AG10803 (cell line): ENCODE data around the gene FBRSL1.

Experiments used
- DNase-seq: peaks from one replicate; pipeline ENCODE4 v3.0.0; 2010; ENCODE audit warnings: low read depth
- H3K4me3 ChIP-seq: 2 replicates; pipeline ENCODE4 v1.5.1; 2011; ENCODE audit warnings: mild to moderate bottlenecking, low read length, control low read depth
- CTCF ChIP-seq: conservative IDR thresholded peaks from 2 replicates; pipeline ENCODE4 v1.5.1; 2011; ENCODE audit warnings: mild to moderate bottlenecking, low read length, control low read depth, inconsistent platforms

FBRSL1 gene

DNA sequence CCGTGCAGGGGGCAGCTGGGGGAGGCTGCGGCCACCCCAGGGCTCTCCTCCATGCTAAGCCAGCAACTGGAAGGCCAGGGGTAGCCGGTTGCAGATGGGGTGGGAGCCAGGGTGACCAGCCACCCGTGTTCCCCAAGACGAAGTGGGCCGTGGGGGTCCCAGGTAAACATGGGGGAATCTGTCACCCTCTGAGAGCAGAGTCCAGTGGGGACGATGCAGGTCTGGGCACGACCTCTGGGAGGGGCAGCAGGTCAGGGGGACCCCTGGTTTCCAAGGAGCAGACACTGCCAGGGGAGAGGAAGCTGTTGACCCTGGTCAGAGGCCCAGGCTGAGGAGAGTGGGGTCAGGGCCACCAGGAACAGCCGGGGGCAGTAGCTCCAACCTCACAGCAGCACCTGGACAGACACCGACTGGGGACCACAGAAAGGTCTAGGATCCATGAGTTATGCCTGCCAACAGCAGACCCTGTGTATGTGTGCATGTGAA is 35.0 kb upstream of the FBRSL1 start:
- TF ChIP-seq CTCF = no peak
- H3K4me3 ChIP-seq = no peak overlapping the region
- no peak for DNase-seq

GRCh38 chr12:132455565-132455964 is 34.4 kb upstream of the FBRSL1 start:
- H3K4me3 ChIP-seq = no peak overlapping the region
- no peak for TF ChIP-seq CTCF
- no peak for DNase-seq

DNA sequence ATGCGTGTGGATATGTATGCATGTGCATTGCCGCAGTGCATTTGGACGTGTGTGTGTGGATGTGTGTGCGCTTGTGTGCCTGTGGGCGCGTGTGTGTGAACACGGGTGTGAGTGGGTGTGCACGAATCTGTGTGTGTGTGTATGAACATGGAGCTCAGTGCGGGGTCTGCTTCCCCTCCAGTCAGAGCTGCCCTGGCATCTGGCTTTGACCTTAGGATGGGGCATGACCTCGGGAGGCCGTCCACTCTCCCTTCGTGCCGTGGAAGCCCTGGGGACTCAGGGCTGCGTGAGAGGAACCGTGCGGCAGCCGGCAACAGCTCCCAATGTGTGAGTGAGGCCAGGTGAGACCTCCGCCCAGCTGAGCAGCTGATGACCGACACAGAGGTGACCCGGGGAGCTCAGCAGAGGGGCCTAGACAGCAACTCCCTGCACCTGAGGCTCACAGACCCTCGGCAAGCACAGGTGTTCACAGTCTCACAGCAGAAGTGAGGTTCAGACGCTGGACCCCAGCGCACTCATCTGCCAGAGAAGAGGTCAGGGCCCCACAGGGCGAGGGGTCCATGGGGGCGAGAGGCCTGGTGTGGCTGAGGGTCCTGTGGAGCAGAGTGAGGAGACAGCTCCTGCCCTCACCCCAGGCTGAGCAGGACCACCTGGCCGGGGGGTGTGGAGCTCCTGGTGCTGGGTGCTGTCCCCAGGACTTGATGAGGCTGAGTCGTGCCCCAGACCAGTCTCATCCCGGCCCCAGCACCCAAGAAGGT is 33.6 kb upstream of the FBRSL1 start:
- DNase-seq = no peak
- no peak for TF ChIP-seq CTCF
- no peak overlapping the region for H3K4me3 ChIP-seq

- no peak overlapping the region for H3K4me3 ChIP-seq
- TF ChIP-seq CTCF = no peak
- DNase-seq = no peak
These were observed 32.9 kb upstream of the FBRSL1 start for GRCh38 chr12:132456944-132457495.

GRCh38 chr12:132458441-132458840 is 31.5 kb upstream of the FBRSL1 start:
- H3K4me3 ChIP-seq = no peak overlapping the region
- DNase-seq = no peak
- no peak for TF ChIP-seq CTCF

DNA sequence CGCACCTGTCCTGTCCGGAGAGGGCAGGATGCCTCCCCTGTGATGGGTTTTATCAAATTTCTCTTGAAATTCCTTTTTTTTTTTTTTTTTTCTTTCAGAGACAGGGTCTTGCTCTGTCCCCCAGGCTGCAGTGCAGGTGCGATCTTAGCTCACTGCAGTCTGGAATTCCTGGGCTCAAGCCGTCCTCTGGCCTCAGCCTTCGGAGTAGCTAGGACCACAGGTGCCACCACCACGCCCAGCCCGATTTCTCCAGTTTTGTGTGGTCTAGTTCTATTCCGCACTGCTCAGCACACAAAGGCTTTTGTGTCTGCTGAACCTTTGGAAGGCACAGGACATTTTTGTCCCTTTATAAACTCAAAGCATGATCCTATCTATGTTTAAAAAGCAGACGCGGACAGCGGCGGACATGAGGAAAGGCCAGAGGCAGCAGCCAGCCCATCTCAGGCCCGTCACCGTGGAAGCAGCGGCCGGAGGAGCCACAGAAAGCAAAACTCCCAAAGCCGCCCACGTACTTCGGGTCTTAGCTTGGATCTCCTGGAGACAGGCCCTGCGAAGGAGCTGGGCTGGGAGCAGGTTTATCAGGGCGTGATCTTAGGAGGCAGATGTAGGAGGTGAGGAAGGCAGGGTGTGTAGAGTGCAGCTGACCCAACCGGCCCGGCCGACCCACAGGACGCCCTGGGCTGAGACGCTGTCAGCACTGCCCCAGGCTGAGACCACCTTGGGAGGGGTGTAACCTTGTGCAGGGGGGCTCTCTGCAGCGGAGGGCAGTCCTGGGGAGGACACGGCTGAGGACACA is 30.9 kb upstream of the FBRSL1 start:
- no peak overlapping the region for H3K4me3 ChIP-seq
- no peak for TF ChIP-seq CTCF
- no peak for DNase-seq
